Type B pancreatic cell (in vitro differentiated cells): ENCODE data around the gene SH2D5. TPM values are rescaled to one million over a fixed set of nuclear protein-coding genes. Genes with fewer than 3 reads are reported as not detected.

Source experiments
- DNase-seq: peaks from one replicate; pipeline ENCODE4 v3.0.0; 2021; ENCODE audit warnings: mixed read lengths; ENCODE audit not compliant: unreplicated experiment; ENCODE audit errors: extremely low spot score
- H3K27ac Mint-ChIP-seq: 2 replicates; pipeline ENCODE4 v1.8.0; 2021; ENCODE audit warnings: mild to moderate bottlenecking, mixed read lengths
- H3K27me3 Mint-ChIP-seq: 2 replicates; pipeline ENCODE4 v1.8.0; 2021; ENCODE audit warnings: mixed read lengths
- H3K36me3 Mint-ChIP-seq: 2 replicates; pipeline ENCODE4 v1.8.0; 2021; ENCODE audit warnings: mixed read lengths
- H3K4me1 Mint-ChIP-seq: one replicate; pipeline ENCODE4 v1.8.0; 2021; ENCODE audit warnings: mixed read lengths; ENCODE audit not compliant: unreplicated experiment
- H3K4me3 Mint-ChIP-seq: 2 replicates; pipeline ENCODE4 v1.8.0; 2021; ENCODE audit warnings: mild to moderate bottlenecking, mixed read lengths
- H3K9me3 Mint-ChIP-seq: 2 replicates; pipeline ENCODE4 v1.8.0; 2021; ENCODE audit warnings: mixed read lengths
- CTCF ChIP-seq: fragments of 200-600 bp; sonication (generic); conservative IDR thresholded peaks from 2 replicates; pipeline ENCODE4 v1.5.0; 2021; ENCODE audit warnings: antibody characterized with exemption, mild to moderate bottlenecking
- long read RNA-seq: library from polyadenylated mRNA; unstranded; transcript quantifications from one replicate; pipeline ENCODE4 v2.0.0, GENCODE V29; 2020
- total RNA-seq: library from RNA; stranded (reverse); gene quantifications from 2 replicates; pipeline ENCODE4 v1.2.1, GENCODE V29; 2021; ENCODE audit warnings: low replicate concordance

Gene SH2D5
- total RNA-seq: 1.2 and 1.4 TPM in 2 replicates
- long read RNA-seq: 0 reads

- no peaks in the 10 kb centered on the region for H3K36me3 Mint-ChIP-seq
- no peak for DNase-seq
- H3K4me3 Mint-ChIP-seq: peak within 1 kb of the TSS; percentile 89
- H3K27me3 Mint-ChIP-seq: peaks cover 53% of the 10 kb centered on the region
- peak within 1 kb of the TSS; percentile 79 for H3K27ac Mint-ChIP-seq
- H3K4me1 Mint-ChIP-seq: peaks cover 8% of the 10 kb centered on the region
- TF ChIP-seq CTCF: peak; percentile 50
- no peaks in the 10 kb centered on the region for H3K9me3 Mint-ChIP-seq
Observed at GRCh38 chr1:20732588-20733359, at the start of gene SH2D5. TSS of gene SH2D5 (minus strand) at chr1:20732703. CDS start at chr1:20728044, 4,659 bp downstream.

- no peak for DNase-seq
- Mint-ChIP-seq H3K27ac (no peak overlapping the region), H3K36me3 (peaks cover 32% of the 10 kb centered on the region), H3K27me3 (no peaks in the 10 kb centered on the region), H3K4me3 (no peak overlapping the region), H3K4me1 (peaks cover under 1% of the 10 kb centered on the region), H3K9me3 (no peaks in the 10 kb centered on the region)
- no peak for TF ChIP-seq CTCF
Observed at GRCh38 chr1:20775700-20776099, 43.2 kb upstream of the SH2D5 start.

- Mint-ChIP-seq H3K36me3 (peaks cover 36% of the 10 kb centered on the region), H3K4me1 (no peaks in the 10 kb centered on the region), H3K27me3 (no peaks in the 10 kb centered on the region), H3K4me3 (no peak overlapping the region), H3K9me3 (no peaks in the 10 kb centered on the region), H3K27ac (no peak overlapping the region)
- TF ChIP-seq CTCF: no peak
- DNase-seq: no peak
Observed at GRCh38 chr1:20771780-20772179, 39.3 kb upstream of the SH2D5 start.

GRCh38 chr1:20770314-20771087, 38.0 kb upstream of the SH2D5 start:
- Mint-ChIP-seq H3K27me3 (no peaks in the 10 kb centered on the region), H3K9me3 (no peaks in the 10 kb centered on the region), H3K4me1 (no peaks in the 10 kb centered on the region), H3K27ac (no peak overlapping the region), H3K36me3 (peaks cover 33% of the 10 kb centered on the region), H3K4me3 (no peak overlapping the region)
- no peak for TF ChIP-seq CTCF
- no peak for DNase-seq

- peaks cover 37% of the 10 kb centered on the region for H3K36me3 Mint-ChIP-seq
- no peak overlapping the region for H3K4me3 Mint-ChIP-seq
- no peaks in the 10 kb centered on the region for H3K9me3 Mint-ChIP-seq
Observed at GRCh38 chr1:20767271-20767670, 34.8 kb upstream of the SH2D5 start.

More at GRCh38 chr1:20767271-20767670, 34.8 kb upstream of the SH2D5 start:
- Mint-ChIP-seq H3K27me3 (no peaks in the 10 kb centered on the region), H3K27ac (no peak overlapping the region), H3K4me1 (no peaks in the 10 kb centered on the region)
- no peak for DNase-seq
- TF ChIP-seq CTCF: no peak
